Activated CD4-positive, alpha-beta T cell treated with anti-CD3 and anti-CD28 coated beads, Interleukin-2, amount 10 ng/mL, durations not matched to agents 24 days and 14 days (primary cell): Measurements from ENCODE around the gene LPCAT1. TPM values are rescaled to one million over a fixed set of nuclear protein-coding genes. Genes with fewer than 3 reads are reported as not detected.
"Not testable (repeated sequence)": the region's sequence is repeated elsewhere in the genome, so short reads cannot be mapped to it uniquely, and the experiment has no call there.

ENCODE experiments used
- DNase-seq: peaks from one replicate; pipeline ENCODE4 v3.0.0; 2022
- H3K27ac Mint-ChIP-seq: one replicate; pipeline ENCODE4 v1.8.0; 2022; ENCODE audit warnings: mild to moderate bottlenecking, mixed read lengths
- H3K27me3 Mint-ChIP-seq: one replicate; pipeline ENCODE4 v1.8.0; 2022; ENCODE audit warnings: mixed read lengths
- H3K36me3 Mint-ChIP-seq: one replicate; pipeline ENCODE4 v1.8.0; 2022; ENCODE audit warnings: low read depth, mild to moderate bottlenecking, mixed read lengths
- H3K4me1 Mint-ChIP-seq: one replicate; pipeline ENCODE4 v1.8.0; 2021; ENCODE audit warnings: mixed read lengths
- H3K4me3 Mint-ChIP-seq: one replicate; pipeline ENCODE4 v1.8.0; 2022; ENCODE audit warnings: mild to moderate bottlenecking, moderate library complexity, mixed read lengths
- H3K9me3 Mint-ChIP-seq: one replicate; pipeline ENCODE4 v1.8.0; 2021; ENCODE audit warnings: mixed read lengths
- intact Hi-C: fragments of 100-400 bp; cut with micrococcal nuclease; formaldehyde crosslinking; loops from one replicate; pipeline ENCODE4 v1.15.1; 2023
- total RNA-seq: library from RNA; stranded (reverse); gene quantifications from 2 replicates; pipeline ENCODE4 v1.2.3, GENCODE V29; 2022

Gene LPCAT1
- total RNA-seq, 1 donor from 2014 or later = 93.2 TPM

GRCh38 chr5:1428107-1428506 is 95.7 kb downstream of the LPCAT1 start:
- H3K4me1 Mint-ChIP-seq = no peaks in the 10 kb centered on the region
- H3K36me3 Mint-ChIP-seq = peaks cover 2% of the 10 kb centered on the region
- intact Hi-C loops = no loop called here
- DNase-seq = no peak
- peaks cover 38% of the 10 kb centered on the region for H3K9me3 Mint-ChIP-seq
- no peaks in the 10 kb centered on the region for H3K27me3 Mint-ChIP-seq
- no peak overlapping the region for H3K4me3 Mint-ChIP-seq
- H3K27ac Mint-ChIP-seq = no peak overlapping the region

GRCh38 chr5:1424716-1425115 is 99.0 kb downstream of the LPCAT1 start:
- intact Hi-C loops = no loop called here
- Mint-ChIP-seq H3K27me3 (no peaks in the 10 kb centered on the region), H3K4me3 (no peak overlapping the region), H3K27ac (no peak overlapping the region), H3K36me3 (peaks cover 2% of the 10 kb centered on the region), H3K4me1 (no peaks in the 10 kb centered on the region), H3K9me3 (peaks cover 27% of the 10 kb centered on the region)
- DNase-seq = no peak

- no peak for DNase-seq
- no peak overlapping the region for H3K4me3 Mint-ChIP-seq
- peaks cover 2% of the 10 kb centered on the region for H3K36me3 Mint-ChIP-seq
- H3K27ac Mint-ChIP-seq = no peak overlapping the region
- no peaks in the 10 kb centered on the region for H3K4me1 Mint-ChIP-seq
- intact Hi-C loops = no loop called here
- peaks cover 22% of the 10 kb centered on the region for H3K9me3 Mint-ChIP-seq
- no peaks in the 10 kb centered on the region for H3K27me3 Mint-ChIP-seq
These were observed 99.7 kb downstream of the LPCAT1 start for GRCh38 chr5:1423901-1424603.

- H3K9me3 Mint-ChIP-seq = peaks cover 22% of the 10 kb centered on the region
- H3K4me1 Mint-ChIP-seq, H3K4me3 Mint-ChIP-seq, H3K27me3 Mint-ChIP-seq, H3K27ac Mint-ChIP-seq, intact Hi-C loops, H3K36me3 Mint-ChIP-seq, DNase-seq: not testable (repeated sequence)
These were observed 101.2 kb downstream of the LPCAT1 start for GRCh38 chr5:1422522-1422921.

GRCh38 chr5:1421521-1422341 is 102.0 kb downstream of the LPCAT1 start:
- intact Hi-C loops = no loop called here
- Mint-ChIP-seq H3K4me3 (no peak overlapping the region), H3K27me3 (no peaks in the 10 kb centered on the region), H3K36me3 (no peaks in the 10 kb centered on the region), H3K9me3 (peaks cover 18% of the 10 kb centered on the region), H3K4me1 (no peaks in the 10 kb centered on the region), H3K27ac (no peak overlapping the region)
- no peak for DNase-seq

DNA sequence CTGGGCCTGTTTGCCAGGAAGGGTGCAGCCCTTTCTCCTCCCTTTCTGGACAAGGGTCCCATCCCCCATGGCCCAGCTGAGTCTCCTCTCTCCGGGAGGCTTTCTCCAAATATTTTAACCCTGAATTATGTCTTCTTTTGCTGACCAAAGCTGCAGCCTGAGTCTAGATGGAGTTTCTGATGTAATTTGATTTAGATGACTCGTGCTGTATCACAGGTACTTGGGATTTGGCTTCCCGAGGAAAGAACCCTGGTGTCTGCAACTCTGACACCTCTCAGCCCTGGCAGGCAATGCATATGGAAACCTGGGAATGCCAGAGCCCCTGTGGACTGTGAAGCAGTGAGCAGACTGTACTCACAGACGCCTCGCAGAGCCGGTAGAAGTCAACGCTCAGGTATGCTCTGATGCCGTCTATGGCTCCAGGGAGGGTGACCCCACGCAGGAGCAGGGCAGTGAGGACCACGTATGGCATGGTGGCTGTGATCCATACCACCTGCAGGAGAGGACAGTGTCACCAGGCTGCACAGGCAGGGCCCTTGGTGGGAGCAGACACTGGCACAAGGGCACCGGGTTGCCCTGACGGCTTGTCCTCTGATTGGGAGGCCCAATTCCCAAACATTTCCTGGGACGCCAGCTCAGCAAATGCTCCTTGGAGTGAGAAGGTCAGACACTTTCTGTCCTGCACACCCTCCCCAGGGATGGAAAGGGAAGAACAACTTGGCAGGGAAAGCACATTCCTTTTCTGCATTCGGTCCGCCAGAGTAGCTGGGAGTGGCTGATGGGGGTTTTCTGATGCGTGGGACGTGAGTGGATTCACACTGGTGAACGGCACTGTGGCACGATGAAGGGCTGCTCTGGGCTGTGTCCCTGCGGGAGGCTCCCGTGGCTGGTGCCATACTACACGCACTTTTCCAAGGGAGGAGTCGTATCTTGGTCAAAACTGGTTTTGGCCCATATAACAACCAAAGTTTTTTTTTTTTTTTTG is 103.3 kb downstream of the LPCAT1 start:
- no peaks in the 10 kb centered on the region for H3K27me3 Mint-ChIP-seq
- no peak overlapping the region for H3K4me3 Mint-ChIP-seq
- H3K4me1 Mint-ChIP-seq = no peaks in the 10 kb centered on the region
- no peaks in the 10 kb centered on the region for H3K36me3 Mint-ChIP-seq
- H3K27ac Mint-ChIP-seq = no peak overlapping the region
- H3K9me3 Mint-ChIP-seq = peaks cover 9% of the 10 kb centered on the region
- no peak for DNase-seq
- intact Hi-C loops = no loop called here

GRCh38 chr5:1419476-1420210 is 104.1 kb downstream of the LPCAT1 start:
- no peak for DNase-seq
- H3K27ac Mint-ChIP-seq = no peak overlapping the region
- H3K27me3 Mint-ChIP-seq = no peaks in the 10 kb centered on the region
- H3K9me3 Mint-ChIP-seq = peaks cover 3% of the 10 kb centered on the region
- H3K4me1 Mint-ChIP-seq = no peaks in the 10 kb centered on the region
- no peak overlapping the region for H3K4me3 Mint-ChIP-seq
- H3K36me3 Mint-ChIP-seq = no peaks in the 10 kb centered on the region
- intact Hi-C loops = no loop called here

DNA sequence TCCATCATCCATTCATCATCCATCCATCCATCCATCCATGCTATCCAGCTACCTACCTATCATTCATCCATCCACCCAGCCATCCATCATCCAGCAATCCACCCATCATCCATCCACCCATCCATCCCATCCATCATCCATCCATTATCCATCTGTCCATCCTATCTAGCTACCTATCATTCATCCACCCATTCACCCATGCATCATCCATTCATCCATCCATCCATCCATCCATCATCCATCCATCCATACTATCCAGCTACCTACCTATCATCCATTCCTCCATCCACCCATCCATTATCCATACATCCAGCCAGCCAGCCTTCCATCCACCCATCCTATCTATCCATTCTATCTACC is 104.9 kb downstream of the LPCAT1 start:
- H3K9me3 Mint-ChIP-seq = no peaks in the 10 kb centered on the region

GRCh38 chr5:1418238-1418920 is 105.4 kb downstream of the LPCAT1 start:
- Mint-ChIP-seq H3K36me3 (no peaks in the 10 kb centered on the region), H3K27ac (no peak overlapping the region), H3K4me1 (no peaks in the 10 kb centered on the region), H3K4me3 (no peak overlapping the region), H3K27me3 (no peaks in the 10 kb centered on the region), H3K9me3 (no peaks in the 10 kb centered on the region)
- intact Hi-C loops = no loop called here
- no peak for DNase-seq

More for the DNA sequence above, 104.9 kb downstream of the LPCAT1 start:
- Mint-ChIP-seq H3K4me1 (no peaks in the 10 kb centered on the region), H3K27ac (no peak overlapping the region), H3K4me3 (no peak overlapping the region), H3K36me3 (no peaks in the 10 kb centered on the region), H3K27me3 (no peaks in the 10 kb centered on the region)
- intact Hi-C loops = no loop called here
- DNase-seq = no peak

- intact Hi-C loops = no loop called here
- Mint-ChIP-seq H3K9me3 (no peaks in the 10 kb centered on the region), H3K4me1 (no peaks in the 10 kb centered on the region), H3K27ac (no peak overlapping the region), H3K27me3 (no peaks in the 10 kb centered on the region), H3K36me3 (no peaks in the 10 kb centered on the region), H3K4me3 (no peak overlapping the region)
- no peak for DNase-seq
These were observed 106.1 kb downstream of the LPCAT1 start for GRCh38 chr5:1417586-1418225.

GRCh38 chr5:1416856-1417469 is 106.8 kb downstream of the LPCAT1 start:
- H3K36me3 Mint-ChIP-seq = no peaks in the 10 kb centered on the region
- no peaks in the 10 kb centered on the region for H3K4me1 Mint-ChIP-seq
- no peaks in the 10 kb centered on the region for H3K9me3 Mint-ChIP-seq
- H3K27me3 Mint-ChIP-seq = no peaks in the 10 kb centered on the region
- intact Hi-C loops = no loop called here
- H3K27ac Mint-ChIP-seq = no peak overlapping the region
- DNase-seq = no peak
- no peak overlapping the region for H3K4me3 Mint-ChIP-seq

GRCh38 chr5:1415626-1416360 is 108.0 kb downstream of the LPCAT1 start:
- no peak overlapping the region for H3K27ac Mint-ChIP-seq
- H3K36me3 Mint-ChIP-seq = no peaks in the 10 kb centered on the region
- intact Hi-C loops = no loop called here
- no peak overlapping the region for H3K4me3 Mint-ChIP-seq
- DNase-seq = no peak
- H3K4me1 Mint-ChIP-seq = no peaks in the 10 kb centered on the region
- H3K9me3 Mint-ChIP-seq = no peaks in the 10 kb centered on the region
- H3K27me3 Mint-ChIP-seq = no peaks in the 10 kb centered on the region
